Kidney epithelial cell (primary cell): ENCODE data around the gene CNOT4. TPM values are rescaled to one million over a fixed set of nuclear protein-coding genes. Genes with fewer than 3 reads are reported as not detected.
"Not testable (repeated sequence)": the region's sequence is repeated elsewhere in the genome, so short reads cannot be mapped to it uniquely, and the experiment has no call there.

Experiments used
- DNase-seq: peaks from one replicate; pipeline ENCODE4 v3.0.0-alpha.2; 2010; ENCODE audit warnings: low read depth
- H3K27me3 ChIP-seq: 2 replicates; pipeline ENCODE4 v1.6.0; 2011; ENCODE audit warnings: low read length; ENCODE audit not compliant: control insufficient read depth, insufficient read depth
- H3K36me3 ChIP-seq: 2 replicates; pipeline ENCODE4 v1.5.1; 2011; ENCODE audit warnings: low read length; ENCODE audit not compliant: control insufficient read depth, insufficient read depth
- H3K4me3 ChIP-seq: 2 replicates; pipeline ENCODE4 v1.5.1; 2011; ENCODE audit warnings: low read depth, mild to moderate bottlenecking, control low read depth, low read length
- total RNA-seq: library from RNA; depleted of rRNA; stranded (reverse); fragments of >200 nt; gene quantifications from 2 replicates; pipeline ENCODE4 v1.2.3, GENCODE V29; 2015
- TF ChIP-seq, protein P1 (sequence below): IDR thresholded peaks from 2 replicates; pipeline ENCODE4 v1.5.1; 2011; ENCODE audit warnings: mild to moderate bottlenecking, moderate library complexity, low read length, control low read depth, inconsistent platforms; ENCODE audit not compliant: insufficient read depth, poor library complexity, severe bottlenecking

Gene CNOT4
- total RNA-seq, 1 donor from 2014 or later: 10.9 TPM

DNA sequence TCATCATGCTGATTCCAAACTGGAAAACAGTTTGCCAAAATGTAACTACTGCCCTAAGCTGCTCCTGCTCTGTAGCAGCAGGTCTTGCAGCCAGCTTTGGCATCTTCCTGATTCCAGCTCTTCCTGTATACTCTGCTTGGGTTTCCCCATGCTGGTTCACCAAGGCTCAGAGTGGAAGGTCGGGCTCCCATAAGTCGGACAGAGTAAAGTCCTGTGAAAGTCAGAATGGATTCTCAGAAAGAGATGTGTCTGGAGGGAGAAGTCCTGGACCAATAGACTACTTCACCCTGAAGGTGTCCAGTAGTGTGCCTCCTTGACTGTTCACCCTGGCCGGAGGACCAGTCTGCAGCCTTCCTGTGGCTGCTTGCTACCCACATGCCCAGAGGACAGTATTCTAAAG, 182.4 kb downstream of the CNOT4 start:
- Histone ChIP-seq H3K36me3 (no peaks in the 10 kb centered on the region), H3K4me3 (no peak overlapping the region), H3K27me3 (no peaks in the 10 kb centered on the region)
- TF ChIP-seq, protein P1, sequence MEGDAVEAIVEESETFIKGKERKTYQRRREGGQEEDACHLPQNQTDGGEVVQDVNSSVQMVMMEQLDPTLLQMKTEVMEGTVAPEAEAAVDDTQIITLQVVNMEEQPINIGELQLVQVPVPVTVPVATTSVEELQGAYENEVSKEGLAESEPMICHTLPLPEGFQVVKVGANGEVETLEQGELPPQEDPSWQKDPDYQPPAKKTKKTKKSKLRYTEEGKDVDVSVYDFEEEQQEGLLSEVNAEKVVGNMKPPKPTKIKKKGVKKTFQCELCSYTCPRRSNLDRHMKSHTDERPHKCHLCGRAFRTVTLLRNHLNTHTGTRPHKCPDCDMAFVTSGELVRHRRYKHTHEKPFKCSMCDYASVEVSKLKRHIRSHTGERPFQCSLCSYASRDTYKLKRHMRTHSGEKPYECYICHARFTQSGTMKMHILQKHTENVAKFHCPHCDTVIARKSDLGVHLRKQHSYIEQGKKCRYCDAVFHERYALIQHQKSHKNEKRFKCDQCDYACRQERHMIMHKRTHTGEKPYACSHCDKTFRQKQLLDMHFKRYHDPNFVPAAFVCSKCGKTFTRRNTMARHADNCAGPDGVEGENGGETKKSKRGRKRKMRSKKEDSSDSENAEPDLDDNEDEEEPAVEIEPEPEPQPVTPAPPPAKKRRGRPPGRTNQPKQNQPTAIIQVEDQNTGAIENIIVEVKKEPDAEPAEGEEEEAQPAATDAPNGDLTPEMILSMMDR: no peak
- no peak for DNase-seq

DNA sequence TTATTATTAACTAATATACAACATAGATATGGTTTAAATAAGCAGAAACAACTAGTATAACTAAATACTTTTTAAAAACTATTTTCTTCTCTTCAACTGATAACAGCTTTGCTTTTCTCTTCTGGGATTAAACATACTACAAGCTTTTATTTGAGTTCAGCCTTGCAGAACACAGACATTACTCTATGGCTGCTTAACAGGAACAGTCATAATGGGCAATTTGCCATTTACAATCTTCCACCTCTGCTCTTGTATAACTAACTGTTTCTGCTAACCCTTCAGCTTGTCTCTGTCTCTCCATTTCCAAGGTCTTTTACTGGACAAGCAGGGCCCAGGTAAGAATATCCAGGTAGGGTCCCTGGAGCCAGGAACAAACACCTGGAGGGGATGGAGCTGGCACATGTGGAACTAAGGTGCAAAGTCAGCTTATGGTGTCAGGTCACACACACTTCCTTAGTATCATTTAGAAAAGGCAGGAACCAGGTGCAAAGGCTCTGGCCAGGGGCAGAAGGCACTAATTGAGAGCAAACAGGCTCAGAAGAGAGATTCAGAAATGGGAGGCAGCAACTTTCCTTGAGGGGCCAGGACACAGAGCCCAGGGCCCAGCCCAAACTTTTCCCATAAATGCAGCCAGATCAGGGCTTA, 183.1 kb downstream of the CNOT4 start:
- Histone ChIP-seq H3K27me3 (no peaks in the 10 kb centered on the region), H3K4me3 (no peak overlapping the region), H3K36me3 (no peaks in the 10 kb centered on the region)
- TF ChIP-seq, protein P1: no peak
- DNase-seq: peak; percentile 81

DNA sequence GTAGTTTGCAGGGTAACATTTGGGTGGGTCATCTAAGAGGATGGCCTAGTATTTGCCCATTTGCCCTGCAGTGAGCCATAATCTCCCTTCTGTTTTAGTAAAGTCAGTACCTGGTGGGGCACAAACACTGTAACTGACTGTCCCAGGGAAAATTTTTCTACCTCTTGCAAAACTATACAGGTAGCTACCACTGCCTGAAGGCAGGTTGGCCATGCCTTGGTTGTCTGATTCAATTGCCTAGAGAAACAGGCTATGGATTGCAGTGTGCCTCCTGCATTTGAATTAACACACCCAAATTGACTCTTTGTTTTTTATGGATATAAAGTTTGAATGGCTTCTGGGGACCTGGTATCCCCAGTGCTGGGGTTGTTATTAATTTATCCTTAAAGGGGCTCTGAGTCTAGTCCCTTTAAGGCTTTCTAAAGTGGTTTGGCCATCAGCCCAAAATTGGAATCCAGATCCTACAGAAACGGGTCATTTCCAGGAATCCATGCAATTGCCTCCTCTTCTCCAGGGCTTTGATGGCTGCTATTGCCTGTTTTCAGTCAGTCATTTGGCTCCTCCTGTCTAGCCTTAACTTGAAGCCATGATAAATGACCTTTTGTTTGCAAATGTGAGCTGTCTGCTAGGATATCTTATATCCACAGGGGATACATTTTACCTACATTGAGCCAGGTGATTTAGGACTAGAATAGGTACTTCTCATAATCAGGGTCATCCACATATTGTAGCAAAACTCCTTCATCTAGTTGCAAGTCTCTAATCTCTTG, 187.1 kb downstream of the CNOT4 start:
- Histone ChIP-seq H3K27me3 (no peaks in the 10 kb centered on the region), H3K36me3 (no peaks in the 10 kb centered on the region), H3K4me3 (no peak overlapping the region)
- TF ChIP-seq, protein P1: no peak
- DNase-seq: no peak

GRCh38 chr7:135321556-135321955, 188.3 kb downstream of the CNOT4 start:
- Histone ChIP-seq H3K4me3 (no peak overlapping the region), H3K27me3 (no peaks in the 10 kb centered on the region), H3K36me3 (no peaks in the 10 kb centered on the region)
- TF ChIP-seq, protein P1: no peak
- no peak for DNase-seq

GRCh38 chr7:135320953-135321352, 188.9 kb downstream of the CNOT4 start:
- not testable (repeated sequence) for H3K36me3 ChIP-seq, DNase-seq, H3K27me3 ChIP-seq, H3K4me3 ChIP-seq

DNA sequence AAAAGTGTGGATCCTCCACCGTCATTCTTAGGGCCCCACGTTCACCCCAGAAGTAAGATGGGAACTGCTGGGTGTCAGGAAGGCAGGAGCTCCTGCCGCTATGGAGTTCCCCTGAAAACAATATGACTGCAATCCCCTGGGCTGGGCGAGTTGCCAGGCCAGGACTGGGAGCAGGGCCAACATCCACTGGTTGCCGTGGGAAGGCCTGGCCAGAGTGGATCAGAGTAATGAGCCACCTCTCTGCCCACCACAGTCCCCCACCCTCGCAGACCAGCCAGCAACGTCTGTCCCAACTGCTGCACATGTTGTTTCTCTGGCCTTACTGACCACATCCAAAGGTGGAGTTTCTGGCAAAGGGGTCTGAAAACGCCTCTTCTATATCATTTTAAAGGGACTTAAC, 189.6 kb downstream of the CNOT4 start:
- Histone ChIP-seq H3K4me3 (no peak overlapping the region), H3K27me3 (no peaks in the 10 kb centered on the region), H3K36me3 (no peaks in the 10 kb centered on the region)
- DNase-seq: peak; percentile 67
- TF ChIP-seq, protein P1: no peak
